HG03039 (cell line): ENCODE data around the gene KIAA1210.

Experiments used
- ATAC-seq: cut with Tn5 transposase; IDR thresholded peaks from one replicate; pipeline ENCODE4 v1.9.1; 2021; ENCODE audit warnings: mild to moderate bottlenecking, moderate library complexity; ENCODE audit not compliant: unreplicated experiment

KIAA1210 gene

GRCh38 chrX:119093991-119094735 lies 33.4 kb downstream of the KIAA1210 start:
- no peak for ATAC-seq

- ATAC-seq, result no peak
These were observed 37.0 kb downstream of the KIAA1210 start for GRCh38 chrX:119090627-119091026.

GRCh38 chrX:119089619-119090018 lies 38.0 kb downstream of the KIAA1210 start:
- ATAC-seq, result no peak

GRCh38 chrX:119087121-119087520 lies 40.5 kb downstream of the KIAA1210 start:
- no peak for ATAC-seq

GRCh38 chrX:119084766-119085165 lies 42.8 kb downstream of the KIAA1210 start:
- no peak for ATAC-seq

- ATAC-seq, result no peak
These were observed 45.3 kb downstream of the KIAA1210 start for GRCh38 chrX:119082278-119082677.

GRCh38 chrX:119075270-119076025 lies 52.2 kb downstream of the KIAA1210 start:
- no peak for ATAC-seq

GRCh38 chrX:119073911-119074310 lies 53.7 kb downstream of the KIAA1210 start:
- ATAC-seq, result no peak

- no peak for ATAC-seq
These were observed 54.3 kb downstream of the KIAA1210 start for GRCh38 chrX:119073200-119073905.

GRCh38 chrX:119072744-119073143 lies 54.9 kb downstream of the KIAA1210 start, which contains the start of gene CT47C1:
Gene CT47C1 (plus strand): TSS chrX:119072993. CDS start chrX:119073226, 233 bp downstream.
- no peak for ATAC-seq

GRCh38 chrX:119071381-119071780 lies 56.2 kb downstream of the KIAA1210 start:
- ATAC-seq, result no peak

- ATAC-seq, result no peak
These were observed 57.9 kb downstream of the KIAA1210 start for GRCh38 chrX:119069762-119070161.

GRCh38 chrX:119069128-119069527 lies 58.5 kb downstream of the KIAA1210 start:
- ATAC-seq, result no peak

- no peak for ATAC-seq
These were observed 60.4 kb downstream of the KIAA1210 start for GRCh38 chrX:119067023-119067739.

GRCh38 chrX:119063428-119063827 lies 64.2 kb downstream of the KIAA1210 start:
- ATAC-seq, result no peak

GRCh38 chrX:119062750-119063374 lies 64.8 kb downstream of the KIAA1210 start:
- no peak for ATAC-seq

GRCh38 chrX:119055687-119056086 lies 71.9 kb downstream of the KIAA1210 start:
- ATAC-seq, result no peak

GRCh38 chrX:119045884-119046283 lies 81.7 kb downstream of the KIAA1210 start:
- ATAC-seq, result no peak

- ATAC-seq, result no peak
These were observed 84.6 kb downstream of the KIAA1210 start for GRCh38 chrX:119042996-119043395.

- no peak for ATAC-seq
These were observed 85.6 kb downstream of the KIAA1210 start for GRCh38 chrX:119042040-119042439.
